ENCODE results near the gene ICA1.
A peak's percentile ranks its signal among the peaks of the same experiment; 100 is the strongest.

ICA1 gene

DNA sequence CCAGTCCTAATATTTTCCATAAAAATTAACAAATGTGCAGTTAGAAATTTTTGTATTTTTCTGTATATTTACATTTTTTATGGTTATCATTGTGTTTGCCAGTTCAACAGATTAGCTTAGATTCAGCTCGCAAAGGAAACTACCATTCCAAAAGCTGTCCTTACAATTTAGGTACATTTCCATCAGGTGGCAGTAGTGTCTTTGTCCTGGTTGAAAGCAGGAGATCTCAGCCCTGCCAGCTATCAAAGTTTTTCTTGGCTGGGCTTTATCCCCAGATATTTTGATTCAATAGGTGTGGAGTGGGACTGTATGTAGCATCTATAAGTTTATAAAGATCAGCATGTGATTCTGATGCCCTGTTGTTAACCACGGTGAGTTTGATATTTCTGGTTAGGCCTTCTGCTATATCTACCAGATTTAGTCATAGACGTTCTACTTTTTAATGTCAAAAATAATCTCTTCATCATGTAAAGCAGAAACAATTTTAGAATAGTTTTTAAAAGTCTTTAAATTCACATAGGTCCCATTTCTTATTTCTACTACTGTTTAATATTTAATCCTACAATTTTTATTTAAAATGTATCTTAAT, 15.5 kb upstream of the ICA1 start:
- TF ChIP-seq, protein P1, sequence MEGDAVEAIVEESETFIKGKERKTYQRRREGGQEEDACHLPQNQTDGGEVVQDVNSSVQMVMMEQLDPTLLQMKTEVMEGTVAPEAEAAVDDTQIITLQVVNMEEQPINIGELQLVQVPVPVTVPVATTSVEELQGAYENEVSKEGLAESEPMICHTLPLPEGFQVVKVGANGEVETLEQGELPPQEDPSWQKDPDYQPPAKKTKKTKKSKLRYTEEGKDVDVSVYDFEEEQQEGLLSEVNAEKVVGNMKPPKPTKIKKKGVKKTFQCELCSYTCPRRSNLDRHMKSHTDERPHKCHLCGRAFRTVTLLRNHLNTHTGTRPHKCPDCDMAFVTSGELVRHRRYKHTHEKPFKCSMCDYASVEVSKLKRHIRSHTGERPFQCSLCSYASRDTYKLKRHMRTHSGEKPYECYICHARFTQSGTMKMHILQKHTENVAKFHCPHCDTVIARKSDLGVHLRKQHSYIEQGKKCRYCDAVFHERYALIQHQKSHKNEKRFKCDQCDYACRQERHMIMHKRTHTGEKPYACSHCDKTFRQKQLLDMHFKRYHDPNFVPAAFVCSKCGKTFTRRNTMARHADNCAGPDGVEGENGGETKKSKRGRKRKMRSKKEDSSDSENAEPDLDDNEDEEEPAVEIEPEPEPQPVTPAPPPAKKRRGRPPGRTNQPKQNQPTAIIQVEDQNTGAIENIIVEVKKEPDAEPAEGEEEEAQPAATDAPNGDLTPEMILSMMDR (IDR thresholded peaks at IDR 0.05; ENCODE audit: low read depth, low read length): peak; percentile 37; the same call in 1 of the 2 replicates
- H3K4me3 ChIP-seq (ENCODE audit: low read depth, low read length): no peak overlapping the region
- H3K36me3 ChIP-seq: no peaks in the 10 kb centered on the region
- no peak overlapping the region for H3K27ac ChIP-seq
- H3K27me3 ChIP-seq (ENCODE audit: insufficient read depth, low read depth, severe bottlenecking): no peaks in the 10 kb centered on the region
- H3K9me3 ChIP-seq (ENCODE audit: severe bottlenecking): no peaks in the 10 kb centered on the region
- DNase-seq: no peak

DNA sequence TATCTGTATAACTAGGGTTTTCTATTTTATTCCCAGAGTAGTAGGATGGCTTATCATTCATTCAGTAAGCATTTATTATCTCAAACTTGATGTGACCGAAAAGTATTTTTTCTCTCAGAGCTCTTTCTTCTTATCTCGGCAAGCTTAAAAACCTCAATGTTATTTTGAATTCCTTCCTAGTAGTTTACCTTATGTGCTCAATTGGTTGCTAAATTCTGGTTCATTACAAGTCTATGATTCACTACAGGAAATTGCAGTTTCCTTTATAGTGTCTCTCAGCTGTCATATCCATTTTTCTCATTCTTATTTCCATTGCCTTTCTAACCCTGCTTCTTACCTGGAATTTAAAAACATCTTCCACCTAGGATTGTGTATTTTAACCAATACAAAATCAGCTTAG, 12.6 kb upstream of the ICA1 start:
- no peak for DNase-seq
- TF ChIP-seq, protein P1 (IDR thresholded peaks at IDR 0.05; ENCODE audit: low read depth, low read length): no peak
- no peaks in the 10 kb centered on the region for H3K36me3 ChIP-seq
- no peaks in the 10 kb centered on the region for H3K27me3 ChIP-seq (ENCODE audit: insufficient read depth, low read depth, severe bottlenecking)
- H3K4me3 ChIP-seq (ENCODE audit: low read depth, low read length): no peak overlapping the region
- H3K27ac ChIP-seq: no peak overlapping the region
- H3K9me3 ChIP-seq (ENCODE audit: severe bottlenecking): no peaks in the 10 kb centered on the region

DNA sequence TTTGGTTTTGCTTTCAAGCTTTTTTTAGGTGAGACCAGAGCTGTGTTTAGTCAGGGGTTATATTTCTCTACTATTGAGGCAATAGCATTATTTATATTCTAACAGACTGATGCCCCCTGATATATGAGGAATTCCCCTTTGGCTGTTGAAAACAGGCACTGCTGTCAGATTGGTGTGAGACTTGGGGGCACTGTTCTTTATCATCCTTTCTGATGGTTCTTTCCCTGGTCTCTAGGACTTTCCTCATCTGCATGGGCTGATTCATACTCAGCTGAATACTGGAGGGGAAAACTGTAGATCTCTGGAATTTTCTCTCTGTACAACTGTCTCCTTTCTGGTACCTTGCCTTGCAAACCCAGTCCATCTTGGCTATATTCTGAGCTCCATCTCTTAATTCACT, 10.0 kb upstream of the ICA1 start:
- no peak for DNase-seq
- H3K4me3 ChIP-seq (ENCODE audit: low read depth, low read length): no peak overlapping the region
- H3K36me3 ChIP-seq: no peaks in the 10 kb centered on the region
- H3K27ac ChIP-seq: no peak overlapping the region
- no peaks in the 10 kb centered on the region for H3K27me3 ChIP-seq (ENCODE audit: insufficient read depth, low read depth, severe bottlenecking)
- TF ChIP-seq, protein P1 (IDR thresholded peaks at IDR 0.05; ENCODE audit: low read depth, low read length): no peak
- H3K9me3 ChIP-seq (ENCODE audit: severe bottlenecking): no peaks in the 10 kb centered on the region

DNA sequence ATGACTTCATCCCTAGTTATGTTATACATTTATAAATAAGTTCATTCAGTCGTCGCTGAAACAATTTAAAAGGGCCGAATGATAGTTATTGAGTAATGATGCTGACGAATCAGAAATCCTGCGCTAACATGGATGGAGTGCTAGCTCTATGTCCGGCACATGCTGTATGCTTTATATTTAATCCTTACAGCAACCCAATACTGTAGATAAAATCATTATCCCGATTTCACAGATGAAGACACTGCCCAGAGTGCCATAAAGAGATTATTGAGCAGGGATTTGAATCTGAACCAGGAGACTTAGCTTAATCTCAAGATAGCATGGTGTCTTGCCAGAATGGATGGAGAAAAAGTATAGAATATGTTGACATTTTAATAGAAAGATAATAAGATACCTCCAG, 1.1 kb upstream of the ICA1 start:
- Histone ChIP-seq H3K27ac (no peak overlapping the region), H3K4me3 (ENCODE audit: low read depth, low read length) (peak overlapping the region; percentile 94), H3K9me3 (ENCODE audit: severe bottlenecking) (no peaks in the 10 kb centered on the region), H3K27me3 (ENCODE audit: insufficient read depth, low read depth, severe bottlenecking) (no peaks in the 10 kb centered on the region), H3K36me3 (no peaks in the 10 kb centered on the region)
- no peak for DNase-seq
- TF ChIP-seq, protein P1 (IDR thresholded peaks at IDR 0.05; ENCODE audit: low read depth, low read length): no peak

DNA sequence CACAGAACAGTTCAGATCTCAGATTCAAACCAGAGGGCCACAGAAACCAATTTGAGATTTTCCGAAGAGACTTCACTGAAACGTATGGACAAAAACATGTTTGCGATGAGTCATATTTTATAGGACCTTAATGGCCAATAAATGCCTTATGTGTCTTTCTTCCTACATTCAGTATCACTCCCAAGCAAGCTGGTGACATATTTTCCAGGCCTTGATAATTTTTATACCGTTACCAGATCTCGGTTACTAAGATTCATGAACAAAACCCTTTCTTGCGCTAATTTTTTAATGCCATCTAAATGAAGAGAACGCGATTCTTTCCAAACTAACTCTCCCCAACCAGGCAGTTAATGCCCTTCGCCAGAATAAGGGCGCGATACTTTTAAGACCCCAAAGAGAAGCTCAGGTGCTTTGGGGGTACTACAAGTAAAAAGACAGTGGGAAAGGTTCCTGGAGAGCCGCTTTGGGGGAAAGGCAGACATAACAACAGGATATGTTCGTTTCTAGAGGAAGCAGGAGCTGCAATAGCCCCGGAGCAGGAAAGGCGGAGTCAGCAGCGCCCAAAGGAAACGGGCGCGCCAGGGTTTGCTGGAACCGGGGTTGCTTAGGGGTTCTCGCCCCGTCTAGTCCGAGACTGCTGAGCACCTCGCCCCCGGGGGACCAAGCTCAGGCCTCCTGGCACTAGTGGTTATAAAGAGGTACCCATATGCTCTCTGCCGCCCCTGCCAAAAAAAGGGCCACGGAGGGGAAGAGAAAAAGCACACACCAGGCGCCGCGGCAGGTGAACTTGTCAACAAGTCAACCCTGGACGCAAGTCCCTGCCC, 884 bp downstream of the ICA1 start:
- peak; percentile 47 for DNase-seq
- TF ChIP-seq, protein P1 (IDR thresholded peaks at IDR 0.05; ENCODE audit: low read depth, low read length): no peak
- no peak overlapping the region; the same call in 1 of the 2 replicates for H3K27ac ChIP-seq
- no peaks in the 10 kb centered on the region for H3K27me3 ChIP-seq (ENCODE audit: insufficient read depth, low read depth, severe bottlenecking)
- H3K9me3 ChIP-seq (ENCODE audit: severe bottlenecking): no peaks in the 10 kb centered on the region
- peak overlapping the region; percentile 94 for H3K4me3 ChIP-seq (ENCODE audit: low read depth, low read length)
- no peaks in the 10 kb centered on the region for H3K36me3 ChIP-seq

Data from WERI-Rb-1 (cell line).